ENCODE results near the gene PSMB11.
"Not testable (repeated sequence)": the region's sequence is repeated elsewhere in the genome, so short reads cannot be mapped to it uniquely, and the experiment has no call there.

Gene PSMB11

GRCh38 chr14:23005451-23006187, 36.4 kb upstream of the PSMB11 start:
- H3K4me1 ChIP-seq (ENCODE audit: control insufficient read depth, insufficient read depth, low read length): peaks cover 11% of the 10 kb centered on the region
- peak overlapping the region; percentile 62 for H3K9ac ChIP-seq (ENCODE audit: low read length)
- H3K9me3 ChIP-seq (ENCODE audit: control insufficient read depth, low read length): no peaks in the 10 kb centered on the region
- H3K36me3 ChIP-seq (ENCODE audit: control insufficient read depth, insufficient read depth, low read length): no peaks in the 10 kb centered on the region
- H3K4me3 ChIP-seq (ENCODE audit: low read length): no peak overlapping the region
- H3K27me3 ChIP-seq (ENCODE audit: control insufficient read depth, insufficient read depth, low read length): no peaks in the 10 kb centered on the region

- peak overlapping the region; percentile 62 for H3K9ac ChIP-seq (ENCODE audit: low read length)
- H3K4me1 ChIP-seq (ENCODE audit: control insufficient read depth, insufficient read depth, low read length): peaks cover 11% of the 10 kb centered on the region
- H3K36me3 ChIP-seq (ENCODE audit: control insufficient read depth, insufficient read depth, low read length): no peaks in the 10 kb centered on the region
- peak overlapping the region; percentile 15 for H3K4me3 ChIP-seq (ENCODE audit: low read length)
- H3K9me3 ChIP-seq (ENCODE audit: control insufficient read depth, low read length): no peaks in the 10 kb centered on the region
- no peaks in the 10 kb centered on the region for H3K27me3 ChIP-seq (ENCODE audit: control insufficient read depth, insufficient read depth, low read length)
Measured at GRCh38 chr14:23006188-23006534, 35.9 kb upstream of the PSMB11 start.

- no peaks in the 10 kb centered on the region for H3K36me3 ChIP-seq (ENCODE audit: control insufficient read depth, insufficient read depth, low read length)
- no peaks in the 10 kb centered on the region for H3K9me3 ChIP-seq (ENCODE audit: control insufficient read depth, low read length)
- H3K27me3 ChIP-seq (ENCODE audit: control insufficient read depth, insufficient read depth, low read length): no peaks in the 10 kb centered on the region
- H3K9ac ChIP-seq (ENCODE audit: low read length): peak overlapping the region; percentile 62
- H3K4me1 ChIP-seq (ENCODE audit: control insufficient read depth, insufficient read depth, low read length): peaks cover 11% of the 10 kb centered on the region
- H3K4me3 ChIP-seq (ENCODE audit: low read length): peak overlapping the region; percentile 15
Measured at GRCh38 chr14:23006544-23007419, 35.2 kb upstream of the PSMB11 start.

- Histone ChIP-seq H3K9me3 (ENCODE audit: control insufficient read depth, low read length) (no peaks in the 10 kb centered on the region), H3K27me3 (ENCODE audit: control insufficient read depth, insufficient read depth, low read length) (no peaks in the 10 kb centered on the region), H3K36me3 (ENCODE audit: control insufficient read depth, insufficient read depth, low read length) (no peaks in the 10 kb centered on the region), H3K4me3 (ENCODE audit: low read length) (no peak overlapping the region), H3K4me1 (ENCODE audit: control insufficient read depth, insufficient read depth, low read length) (peaks cover 11% of the 10 kb centered on the region), H3K9ac (ENCODE audit: low read length) (no peak overlapping the region)
Measured at GRCh38 chr14:23008831-23009230, 33.2 kb upstream of the PSMB11 start.

GRCh38 chr14:23009483-23009938, 32.5 kb upstream of the PSMB11 start:
- Histone ChIP-seq H3K36me3 (ENCODE audit: control insufficient read depth, insufficient read depth, low read length) (no peaks in the 10 kb centered on the region), H3K4me3 (ENCODE audit: low read length) (peak overlapping the region; percentile 73), H3K4me1 (ENCODE audit: control insufficient read depth, insufficient read depth, low read length) (peaks cover 11% of the 10 kb centered on the region), H3K27me3 (ENCODE audit: control insufficient read depth, insufficient read depth, low read length) (no peaks in the 10 kb centered on the region), H3K9ac (ENCODE audit: low read length) (peak overlapping the region; percentile 75), H3K9me3 (ENCODE audit: control insufficient read depth, low read length) (no peaks in the 10 kb centered on the region)

GRCh38 chr14:23009939-23010726, 31.9 kb upstream of the PSMB11 start, which contains the start of gene C14orf93:
TSS of gene C14orf93 (minus strand) at chr14:23010143. CDS start at chr14:22999023, 11,120 bp downstream.
- Histone ChIP-seq H3K9me3 (ENCODE audit: control insufficient read depth, low read length) (no peaks in the 10 kb centered on the region), H3K4me1 (ENCODE audit: control insufficient read depth, insufficient read depth, low read length) (peaks cover 11% of the 10 kb centered on the region), H3K27me3 (ENCODE audit: control insufficient read depth, insufficient read depth, low read length) (no peaks in the 10 kb centered on the region), H3K9ac (ENCODE audit: low read length) (peak within 1 kb of the TSS; percentile 75), H3K36me3 (ENCODE audit: control insufficient read depth, insufficient read depth, low read length) (no peaks in the 10 kb centered on the region), H3K4me3 (ENCODE audit: low read length) (peak within 1 kb of the TSS; percentile 73)

GRCh38 chr14:23013054-23013748, 28.8 kb upstream of the PSMB11 start:
- no peak overlapping the region for H3K4me3 ChIP-seq (ENCODE audit: low read length)
- H3K27me3 ChIP-seq (ENCODE audit: control insufficient read depth, insufficient read depth, low read length): no peaks in the 10 kb centered on the region
- H3K36me3 ChIP-seq (ENCODE audit: control insufficient read depth, insufficient read depth, low read length): no peaks in the 10 kb centered on the region
- peaks cover 4% of the 10 kb centered on the region for H3K4me1 ChIP-seq (ENCODE audit: control insufficient read depth, insufficient read depth, low read length)
- no peaks in the 10 kb centered on the region for H3K9me3 ChIP-seq (ENCODE audit: control insufficient read depth, low read length)
- H3K9ac ChIP-seq (ENCODE audit: low read length): no peak overlapping the region

GRCh38 chr14:23013749-23014054, 28.3 kb upstream of the PSMB11 start:
- H3K9me3 ChIP-seq (ENCODE audit: control insufficient read depth, low read length): not testable (repeated sequence)

GRCh38 chr14:23015618-23016017, 26.4 kb upstream of the PSMB11 start:
- no peaks in the 10 kb centered on the region for H3K36me3 ChIP-seq (ENCODE audit: control insufficient read depth, insufficient read depth, low read length)
- H3K4me1 ChIP-seq (ENCODE audit: control insufficient read depth, insufficient read depth, low read length): no peaks in the 10 kb centered on the region
- H3K9me3 ChIP-seq (ENCODE audit: control insufficient read depth, low read length): no peaks in the 10 kb centered on the region
- no peak overlapping the region for H3K9ac ChIP-seq (ENCODE audit: low read length)
- H3K4me3 ChIP-seq (ENCODE audit: low read length): no peak overlapping the region
- H3K27me3 ChIP-seq (ENCODE audit: control insufficient read depth, insufficient read depth, low read length): no peaks in the 10 kb centered on the region

More at GRCh38 chr14:23013749-23014054, 28.3 kb upstream of the PSMB11 start:
- H3K9ac ChIP-seq (ENCODE audit: low read length); H3K36me3 ChIP-seq (ENCODE audit: control insufficient read depth, insufficient read depth, low read length); H3K27me3 ChIP-seq (ENCODE audit: control insufficient read depth, insufficient read depth, low read length); H3K4me1 ChIP-seq (ENCODE audit: control insufficient read depth, insufficient read depth, low read length); H3K4me3 ChIP-seq (ENCODE audit: low read length): not testable (repeated sequence)

- Histone ChIP-seq H3K9me3 (ENCODE audit: control insufficient read depth, low read length) (no peaks in the 10 kb centered on the region), H3K27me3 (ENCODE audit: control insufficient read depth, insufficient read depth, low read length) (no peaks in the 10 kb centered on the region), H3K36me3 (ENCODE audit: control insufficient read depth, insufficient read depth, low read length) (no peaks in the 10 kb centered on the region), H3K9ac (ENCODE audit: low read length) (no peak overlapping the region), H3K4me3 (ENCODE audit: low read length) (no peak overlapping the region), H3K4me1 (ENCODE audit: control insufficient read depth, insufficient read depth, low read length) (no peaks in the 10 kb centered on the region)
Measured at GRCh38 chr14:23017091-23017490, 24.9 kb upstream of the PSMB11 start.

- Histone ChIP-seq H3K9me3 (ENCODE audit: control insufficient read depth, low read length) (no peaks in the 10 kb centered on the region), H3K9ac (ENCODE audit: low read length) (no peak overlapping the region), H3K4me1 (ENCODE audit: control insufficient read depth, insufficient read depth, low read length) (no peaks in the 10 kb centered on the region), H3K36me3 (ENCODE audit: control insufficient read depth, insufficient read depth, low read length) (no peaks in the 10 kb centered on the region), H3K4me3 (ENCODE audit: low read length) (no peak overlapping the region), H3K27me3 (ENCODE audit: control insufficient read depth, insufficient read depth, low read length) (no peaks in the 10 kb centered on the region)
Measured at GRCh38 chr14:23018107-23018506, 23.9 kb upstream of the PSMB11 start.
